Retina (tissue), 1 donor: ENCODE measurements around the gene CSK.

Experiments used
- DNase-seq: peaks from one replicate; pipeline ENCODE4 v3.0.0-alpha.2; 2016

Gene CSK

DNA sequence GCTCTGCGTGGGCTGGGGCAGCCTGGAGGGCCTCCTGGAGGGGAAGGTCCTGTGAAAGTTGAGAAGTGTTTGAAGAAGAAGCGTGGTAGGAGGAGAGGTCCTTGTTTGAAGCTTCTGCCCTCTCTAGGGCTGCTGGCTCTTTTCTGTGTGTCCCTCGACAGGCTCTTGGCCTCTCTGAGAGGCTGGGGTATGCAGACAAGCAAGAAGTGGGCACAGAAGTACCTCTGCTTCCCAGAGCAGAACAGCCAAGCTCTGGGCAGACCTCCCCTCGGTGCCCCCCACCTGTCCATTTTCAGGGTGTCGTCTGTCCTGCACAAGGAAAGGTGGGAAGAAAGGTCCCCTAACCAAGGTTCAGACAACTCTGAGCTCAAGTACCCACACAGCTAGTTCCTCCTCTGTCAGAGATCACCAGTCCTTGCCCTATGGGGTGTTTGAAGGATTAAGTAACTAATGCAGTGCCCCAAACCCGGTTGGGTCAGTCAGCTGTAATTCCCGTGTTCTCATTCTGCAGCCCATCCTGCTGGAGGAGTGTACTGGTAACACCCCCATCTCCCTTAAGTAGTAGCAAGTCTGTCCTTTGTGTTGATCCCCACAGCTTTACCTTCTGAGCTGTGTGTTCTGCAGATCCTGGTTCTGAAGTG lies 6.3 kb downstream of the CSK start:
- DNase-seq: no peak

DNA sequence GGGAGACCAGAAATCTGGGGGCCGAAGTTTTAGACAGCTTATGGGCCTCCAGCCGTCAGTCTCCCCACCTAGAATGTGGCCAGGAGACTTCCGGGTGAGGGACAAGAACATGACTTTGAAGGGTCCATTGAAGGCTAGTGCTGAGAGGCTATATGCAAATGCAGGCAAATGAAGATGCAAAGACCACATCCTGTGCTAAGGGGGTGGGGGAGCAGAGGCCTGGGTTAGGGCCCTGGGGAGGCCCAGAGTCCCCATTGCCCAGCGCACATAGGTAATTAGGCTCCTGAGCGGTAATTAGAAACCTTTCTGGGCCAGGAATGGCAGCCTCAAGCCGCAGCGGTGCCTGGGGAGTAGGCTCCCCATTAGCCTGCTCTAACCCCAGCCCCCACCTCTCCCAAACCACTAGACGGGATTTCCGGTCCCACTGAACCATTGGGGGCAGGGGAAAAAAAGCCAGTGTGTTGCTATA lies 6.8 kb downstream of the CSK start:
- no peak for DNase-seq

DNA sequence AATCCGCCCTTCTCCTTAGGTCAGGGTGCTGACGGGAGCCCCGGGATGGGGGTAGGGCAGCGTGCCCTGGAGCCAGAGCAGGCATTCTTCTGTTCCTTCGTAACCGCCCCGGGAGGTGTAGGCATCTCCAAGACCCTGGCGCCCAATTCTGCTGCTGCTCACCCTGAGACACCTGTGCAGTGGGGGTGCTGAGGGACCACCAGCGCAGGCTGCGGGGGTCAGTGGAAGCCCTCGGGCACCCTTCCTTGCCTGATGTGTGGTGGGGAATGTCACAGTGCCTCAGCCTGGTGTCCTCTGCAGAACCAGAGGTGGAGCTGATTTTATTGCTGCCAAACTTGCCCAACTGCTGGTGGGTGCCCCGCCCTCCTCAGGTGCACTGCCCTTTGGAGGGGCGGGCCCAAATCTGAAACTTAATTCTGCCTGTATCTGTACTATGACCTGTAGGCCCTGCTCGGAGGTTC lies 7.3 kb downstream of the CSK start:
- no peak for DNase-seq

DNA sequence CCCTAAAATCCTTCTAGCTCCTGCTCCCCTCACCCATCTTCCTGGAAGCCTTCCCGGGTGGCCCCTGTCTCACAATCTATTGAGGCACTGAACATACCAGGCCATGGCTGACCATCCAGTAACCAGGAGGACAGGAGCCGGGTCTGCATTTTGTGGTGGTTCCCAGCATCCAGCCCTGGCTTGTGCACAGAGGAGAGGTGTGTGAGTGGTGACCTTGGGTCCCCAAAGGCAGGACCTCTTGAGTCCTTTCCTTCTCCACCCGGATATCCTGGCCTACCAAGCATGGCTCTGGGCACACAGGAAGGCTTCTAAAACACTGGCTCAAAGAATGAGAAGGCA lies 7.8 kb downstream of the CSK start:
- DNase-seq: no peak

DNA sequence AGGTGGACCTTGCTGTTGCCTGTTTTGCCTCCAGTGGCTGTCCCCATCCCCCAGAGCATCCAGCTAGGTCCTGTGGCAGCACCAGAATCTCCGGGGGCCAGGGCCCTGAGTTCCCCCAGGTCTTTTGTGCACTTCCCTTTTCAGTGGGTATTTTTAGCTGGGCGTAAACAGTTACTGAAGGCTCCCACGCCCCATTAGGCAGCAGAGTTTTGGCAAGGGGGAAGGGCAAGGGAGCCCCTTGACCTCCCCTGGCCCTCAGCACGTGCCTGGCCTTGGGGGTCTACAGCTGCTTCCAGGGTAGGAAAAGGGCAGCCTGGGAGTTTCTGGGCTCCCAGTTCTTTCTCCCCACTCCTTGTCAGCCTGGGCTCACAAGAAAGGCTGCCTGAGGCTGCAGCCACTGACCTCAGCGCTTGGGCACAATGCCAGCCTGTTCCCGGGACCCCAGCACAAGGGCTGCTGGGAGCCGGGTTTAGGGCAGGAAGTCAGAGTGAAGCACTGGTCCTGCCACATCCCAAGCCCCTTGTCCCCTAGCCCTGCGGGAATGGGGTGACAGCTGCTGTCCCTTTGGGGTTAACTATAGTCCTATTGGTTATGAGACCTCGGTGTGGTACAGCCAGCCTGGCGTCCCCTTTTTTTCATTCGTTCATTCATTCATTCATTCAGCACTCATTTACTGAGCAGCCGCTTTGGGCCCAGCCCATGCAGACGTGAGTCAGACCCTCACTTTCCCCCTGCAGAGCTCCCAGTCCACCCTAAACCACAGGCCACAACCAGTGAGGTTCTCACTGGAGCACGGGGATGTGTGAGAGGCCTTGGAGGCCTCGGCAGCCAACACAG lies 8.4 kb downstream of the CSK start:
- no peak for DNase-seq

DNA sequence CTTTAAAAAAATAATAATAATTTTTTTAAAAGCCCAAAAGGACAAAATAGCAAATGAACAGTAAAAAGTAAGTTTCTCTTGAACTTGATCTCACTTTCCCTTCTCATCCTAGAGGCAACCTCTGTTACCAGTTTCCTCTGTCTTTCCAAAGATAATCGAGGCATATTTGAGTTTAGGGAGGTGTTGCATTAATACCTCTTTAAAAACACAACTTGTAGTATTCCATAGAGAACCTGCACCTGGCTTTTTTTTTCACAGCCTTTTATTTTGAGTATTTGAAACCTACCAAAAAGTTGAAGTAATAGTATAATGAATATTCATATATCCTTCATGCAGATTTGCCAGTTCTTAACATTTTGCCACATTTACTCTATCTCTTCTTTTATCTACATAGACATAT lies 9.1 kb downstream of the CSK start:
- no peak for DNase-seq

DNA sequence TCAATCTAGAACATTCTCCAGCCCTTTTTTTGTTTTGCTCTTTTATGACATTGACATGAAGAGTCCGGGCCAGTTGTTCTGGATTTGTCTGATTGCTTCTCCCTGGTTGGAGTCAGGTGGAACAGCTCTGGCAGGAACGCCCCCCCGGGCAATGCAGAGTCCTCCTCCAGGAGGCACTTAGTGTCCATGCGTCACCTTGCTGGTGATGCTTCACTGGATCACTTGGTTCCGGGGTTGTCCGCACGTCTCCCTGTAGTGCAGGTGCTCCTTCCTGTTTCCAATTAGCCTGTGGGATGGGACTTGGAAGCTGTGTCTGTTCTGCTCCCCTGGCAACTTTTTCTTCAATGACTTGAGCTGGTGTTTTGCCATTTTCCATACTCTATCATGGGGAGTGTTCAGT lies 9.8 kb downstream of the CSK start:
- no peak for DNase-seq

DNA sequence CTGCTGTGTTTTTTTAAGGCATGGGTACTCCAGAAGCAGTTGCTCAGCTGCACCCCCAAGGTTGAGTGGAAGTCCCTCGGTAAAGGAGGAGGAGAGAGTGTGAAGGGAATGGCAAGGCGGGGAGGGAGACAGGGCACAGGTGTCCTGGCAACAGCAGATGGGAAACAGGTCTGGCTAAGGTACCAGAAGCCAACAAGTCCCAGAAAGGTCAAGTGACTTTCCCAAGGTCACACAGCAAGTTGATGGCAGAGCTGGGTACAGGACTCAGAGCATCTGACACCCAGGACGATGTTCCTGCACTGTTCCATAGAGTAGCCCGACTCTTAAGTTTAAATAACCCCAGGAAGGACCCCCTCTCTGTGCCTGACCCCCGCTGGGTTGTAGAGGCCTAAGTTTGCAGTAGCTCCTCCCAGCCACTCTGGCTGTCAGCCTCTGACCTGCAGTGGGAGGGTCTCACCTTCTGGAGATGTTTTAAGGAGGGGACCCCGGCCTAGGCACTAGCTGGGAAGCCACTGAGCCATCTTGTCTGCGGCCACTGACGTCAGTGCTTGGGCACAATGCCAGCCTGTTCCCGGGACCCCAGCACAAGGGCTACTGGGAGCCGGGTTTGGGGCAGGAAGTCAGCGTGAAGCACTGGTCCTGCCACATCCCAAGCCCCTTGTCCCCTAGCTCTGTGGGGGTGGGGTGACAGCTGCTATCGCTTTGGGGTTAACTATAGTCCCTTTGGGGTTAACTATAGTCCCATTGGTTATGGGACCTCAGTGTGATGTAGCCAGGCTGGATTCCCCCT lies 10.5 kb downstream of the CSK start:
- no peak for DNase-seq

DNA sequence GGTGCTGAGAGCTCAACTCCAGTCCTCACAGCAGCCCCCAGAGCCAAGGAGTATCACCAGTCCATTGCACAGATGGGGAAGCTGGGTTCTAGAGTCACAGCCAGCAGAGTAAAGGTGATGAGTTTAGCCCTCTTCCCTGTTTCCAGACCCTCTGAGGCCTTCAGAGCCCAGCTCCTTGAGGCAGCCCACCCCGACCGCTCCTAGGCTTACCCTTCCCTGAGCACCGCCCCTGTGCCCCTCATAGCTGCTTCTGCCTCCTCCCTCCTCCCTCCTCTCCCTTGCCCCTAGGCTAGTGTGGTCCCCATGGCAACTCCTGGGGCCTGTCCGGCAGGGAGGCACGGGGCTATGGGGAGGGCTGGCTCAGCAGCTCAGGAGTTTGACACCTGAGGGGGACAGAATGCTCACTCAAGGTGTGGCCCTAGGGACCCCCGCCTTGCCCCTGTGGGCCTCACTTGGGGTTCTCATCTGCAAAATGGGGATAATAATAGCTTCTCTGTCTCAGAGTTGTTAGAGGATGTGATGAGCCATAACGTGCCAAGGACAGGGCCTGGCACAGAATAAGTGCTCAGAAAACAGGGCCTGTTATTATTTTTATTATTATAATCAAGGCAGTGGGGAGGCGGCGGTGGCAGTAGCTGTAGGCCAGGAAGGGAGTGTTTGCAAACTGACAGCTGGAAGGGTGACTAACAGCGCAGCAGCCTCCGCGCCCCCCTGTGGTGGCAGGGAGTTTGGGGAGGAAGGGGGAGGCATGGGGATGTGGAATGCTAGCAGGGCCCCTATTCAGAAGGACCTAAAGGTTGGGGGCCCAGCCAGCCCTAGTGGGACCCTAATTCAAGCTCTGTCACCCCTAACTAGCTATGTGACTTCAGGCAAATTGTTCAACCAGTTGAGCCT lies 11.5 kb downstream of the CSK start:
- no peak for DNase-seq

DNA sequence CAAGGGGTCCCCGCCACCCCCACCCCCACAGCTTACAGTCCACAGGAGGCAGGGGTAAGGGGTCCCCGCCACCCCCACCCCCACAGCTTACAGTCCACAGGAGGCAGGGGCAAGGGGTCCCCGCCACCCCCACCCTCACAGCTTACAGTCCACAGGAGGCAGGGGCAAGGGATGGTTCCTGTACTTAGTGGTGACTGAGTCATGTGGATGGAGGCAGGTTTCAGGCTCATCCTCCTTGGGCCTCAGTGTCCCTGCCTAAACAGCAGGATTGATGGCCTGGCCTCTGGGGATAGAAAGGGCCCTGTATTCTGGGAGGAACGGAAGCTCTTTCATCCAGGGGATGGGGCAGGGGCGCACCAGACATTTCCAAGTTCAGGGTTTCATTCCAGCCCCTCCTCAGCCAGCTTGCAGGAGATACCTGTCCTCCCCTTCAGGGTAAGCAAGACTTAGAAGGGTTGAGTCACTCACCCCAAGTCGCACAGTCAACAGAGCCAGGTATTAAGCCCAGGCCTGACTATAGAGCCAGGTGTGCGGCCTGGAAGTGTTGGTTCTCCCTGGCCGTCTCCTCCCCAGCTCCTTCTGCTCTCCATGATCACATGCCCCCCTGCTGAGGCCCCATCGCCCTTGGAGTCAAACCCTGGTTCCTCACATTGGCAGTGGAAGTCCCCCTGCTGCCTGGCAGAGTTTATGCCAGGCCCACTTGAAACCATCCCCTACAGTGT lies 12.5 kb downstream of the CSK start:
- no peak for DNase-seq

DNA sequence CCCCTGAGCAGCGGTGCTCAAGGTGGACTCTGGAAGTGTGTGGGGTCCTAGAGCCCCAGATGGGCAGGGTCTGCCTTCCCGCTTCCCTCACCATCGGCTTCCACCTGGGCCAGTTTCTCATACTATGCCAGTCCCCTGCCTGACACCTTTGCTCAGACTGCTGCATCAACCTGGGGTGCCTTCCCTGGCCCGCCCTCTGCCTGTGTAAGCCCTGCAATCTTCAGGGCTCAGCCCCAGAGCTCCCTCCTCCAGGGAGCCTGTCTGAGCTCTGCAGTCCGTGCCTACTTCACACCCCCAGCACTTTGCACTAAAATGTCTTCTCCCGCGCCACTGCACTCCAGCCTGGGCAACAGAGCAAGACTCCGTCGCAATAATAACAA lies 13.1 kb downstream of the CSK start:
- no peak for DNase-seq

DNA sequence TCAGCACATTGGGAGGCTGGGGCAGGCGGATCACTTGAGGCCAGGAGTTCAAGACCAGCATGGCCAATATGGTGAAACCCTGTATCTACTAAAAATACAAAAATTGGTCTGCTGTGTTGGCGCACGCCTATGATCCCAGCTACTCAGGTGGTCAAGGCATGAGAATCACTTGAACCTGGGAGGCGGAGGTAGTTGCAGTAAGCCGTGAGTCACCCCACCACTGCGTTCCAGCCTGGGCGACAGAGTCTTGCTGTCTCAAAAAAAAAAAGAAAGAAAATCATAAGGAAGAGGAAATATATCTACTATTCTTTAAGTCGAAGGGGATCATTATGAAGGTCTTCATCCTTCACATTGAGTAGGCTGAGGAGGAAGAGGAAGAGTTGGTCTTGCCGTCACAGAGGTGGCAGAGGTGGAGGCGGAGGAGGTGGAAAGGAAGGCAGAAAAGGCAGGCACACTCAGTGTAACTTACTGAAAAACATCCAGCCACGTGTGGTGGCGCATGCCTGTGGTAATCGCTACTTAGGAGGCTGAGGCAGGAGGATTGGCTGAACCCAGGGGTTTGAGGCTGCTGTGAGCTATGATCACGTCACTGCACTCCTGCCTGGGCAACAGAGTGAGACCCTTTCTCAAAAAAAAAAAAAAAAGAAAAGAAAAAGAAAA lies 14.2 kb downstream of the CSK start:
- DNase-seq: no peak

DNA sequence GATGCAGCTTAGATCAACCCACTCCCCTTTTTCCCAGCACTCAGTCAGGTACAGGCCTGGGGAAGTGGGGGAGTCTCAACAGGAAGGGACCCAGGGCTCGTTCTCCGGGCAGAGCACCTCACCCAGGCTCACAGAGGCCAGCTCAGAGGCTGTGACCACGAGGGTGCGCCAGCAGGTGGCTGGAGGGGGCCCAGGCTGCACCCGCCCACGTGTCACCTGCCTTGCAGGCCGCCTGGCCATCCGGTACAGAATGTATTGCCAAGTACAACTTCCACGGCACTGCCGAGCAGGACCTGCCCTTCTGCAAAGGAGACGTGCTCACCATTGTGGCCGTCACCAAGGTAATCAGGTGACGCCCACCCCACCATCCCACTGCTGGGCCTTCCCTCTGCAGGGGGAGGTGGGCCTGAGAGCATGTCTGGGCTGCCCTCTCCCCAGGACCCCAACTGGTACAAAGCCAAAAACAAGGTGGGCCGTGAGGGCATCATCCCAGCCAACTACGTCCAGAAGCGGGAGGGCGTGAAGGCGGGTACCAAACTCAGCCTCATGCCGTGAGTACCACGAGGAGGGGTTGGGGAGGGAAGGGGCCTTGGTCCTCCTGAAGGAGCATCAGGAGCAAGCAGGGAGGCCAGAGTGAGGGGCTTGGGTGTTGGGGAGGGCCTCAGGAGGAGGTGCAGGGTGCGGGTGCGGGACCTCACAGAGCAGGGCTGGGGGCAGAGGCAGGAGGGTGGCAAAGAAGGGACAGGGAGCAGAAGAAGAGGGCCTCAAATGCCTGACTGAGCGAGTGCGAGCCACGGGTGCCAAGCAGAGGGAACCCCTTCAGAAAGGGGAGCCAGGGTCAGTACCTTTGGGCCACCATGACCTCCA lies 16.7 kb downstream of the CSK start:
- DNase-seq: no peak

DNA sequence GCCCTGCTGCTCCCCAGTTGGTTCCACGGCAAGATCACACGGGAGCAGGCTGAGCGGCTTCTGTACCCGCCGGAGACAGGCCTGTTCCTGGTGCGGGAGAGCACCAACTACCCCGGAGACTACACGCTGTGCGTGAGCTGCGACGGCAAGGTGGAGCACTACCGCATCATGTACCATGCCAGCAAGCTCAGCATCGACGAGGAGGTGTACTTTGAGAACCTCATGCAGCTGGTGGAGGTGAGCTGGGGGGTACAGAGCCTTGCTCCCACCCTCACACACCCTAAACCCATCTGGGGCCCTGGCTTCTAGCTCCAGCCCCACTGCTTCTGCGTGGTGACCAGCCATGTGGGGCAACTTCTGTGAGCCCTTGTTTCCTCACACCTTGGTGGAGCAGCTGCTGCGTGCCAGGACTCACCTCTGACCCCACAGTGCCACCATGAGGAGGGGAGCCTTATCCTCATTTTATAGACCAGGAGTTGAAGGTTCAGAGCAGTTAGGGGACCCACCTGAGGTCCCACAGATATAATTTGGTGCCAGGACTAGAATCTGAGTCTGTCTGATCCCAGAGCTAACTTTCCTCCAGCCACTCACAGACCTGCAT lies 17.5 kb downstream of the CSK start:
- DNase-seq: no peak

DNA sequence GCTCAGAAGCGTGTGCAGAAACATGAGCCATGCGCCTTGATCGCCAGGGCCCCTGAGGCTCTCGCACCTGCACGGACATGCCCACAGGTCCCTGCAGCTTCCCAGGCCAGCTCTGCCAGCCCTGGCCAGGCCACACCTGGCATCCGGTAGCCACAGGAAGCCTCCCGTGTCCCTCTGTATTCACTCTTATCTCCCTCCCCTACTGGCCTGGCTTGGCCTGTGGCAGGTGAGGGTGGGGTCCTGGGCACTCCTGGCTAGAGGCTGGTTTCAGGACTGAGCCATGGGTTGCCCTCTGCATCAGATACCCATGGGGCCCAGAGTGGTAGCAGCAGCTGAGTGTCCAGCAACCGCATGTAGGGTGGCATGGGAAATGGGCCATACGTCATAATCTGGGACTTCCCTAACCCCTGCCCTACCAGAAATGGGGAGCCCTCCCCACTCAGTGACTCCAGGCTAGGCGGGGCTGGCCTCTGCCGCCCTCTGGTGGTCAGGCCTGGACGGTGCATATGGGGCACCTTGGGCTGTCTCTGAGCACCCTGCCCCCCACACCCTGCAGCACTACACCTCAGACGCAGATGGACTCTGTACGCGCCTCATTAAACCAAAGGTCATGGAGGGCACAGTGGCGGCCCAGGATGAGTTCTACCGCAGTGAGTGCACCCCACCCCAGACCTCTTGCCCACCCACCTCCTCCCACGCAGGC lies 18.1 kb downstream of the CSK start:
- DNase-seq: peak; percentile 61

DNA sequence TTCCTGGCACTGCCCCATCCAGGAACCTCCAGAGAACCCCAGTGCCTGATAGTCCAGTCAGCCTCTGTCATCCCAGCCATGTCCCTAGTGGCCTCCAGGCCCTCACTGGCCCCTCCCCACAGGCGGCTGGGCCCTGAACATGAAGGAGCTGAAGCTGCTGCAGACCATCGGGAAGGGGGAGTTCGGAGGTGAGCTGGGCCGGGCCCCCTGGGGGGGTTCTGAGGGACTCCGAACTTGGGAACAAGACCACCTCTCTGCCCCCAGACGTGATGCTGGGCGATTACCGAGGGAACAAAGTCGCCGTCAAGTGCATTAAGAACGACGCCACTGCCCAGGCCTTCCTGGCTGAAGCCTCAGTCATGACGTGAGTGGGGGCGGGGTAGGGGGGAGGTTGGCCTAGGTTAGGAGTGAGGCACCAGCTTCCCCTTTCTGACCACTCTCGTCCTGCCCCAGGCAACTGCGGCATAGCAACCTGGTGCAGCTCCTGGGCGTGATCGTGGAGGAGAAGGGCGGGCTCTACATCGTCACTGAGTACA lies 18.7 kb downstream of the CSK start:
- DNase-seq: no peak

DNA sequence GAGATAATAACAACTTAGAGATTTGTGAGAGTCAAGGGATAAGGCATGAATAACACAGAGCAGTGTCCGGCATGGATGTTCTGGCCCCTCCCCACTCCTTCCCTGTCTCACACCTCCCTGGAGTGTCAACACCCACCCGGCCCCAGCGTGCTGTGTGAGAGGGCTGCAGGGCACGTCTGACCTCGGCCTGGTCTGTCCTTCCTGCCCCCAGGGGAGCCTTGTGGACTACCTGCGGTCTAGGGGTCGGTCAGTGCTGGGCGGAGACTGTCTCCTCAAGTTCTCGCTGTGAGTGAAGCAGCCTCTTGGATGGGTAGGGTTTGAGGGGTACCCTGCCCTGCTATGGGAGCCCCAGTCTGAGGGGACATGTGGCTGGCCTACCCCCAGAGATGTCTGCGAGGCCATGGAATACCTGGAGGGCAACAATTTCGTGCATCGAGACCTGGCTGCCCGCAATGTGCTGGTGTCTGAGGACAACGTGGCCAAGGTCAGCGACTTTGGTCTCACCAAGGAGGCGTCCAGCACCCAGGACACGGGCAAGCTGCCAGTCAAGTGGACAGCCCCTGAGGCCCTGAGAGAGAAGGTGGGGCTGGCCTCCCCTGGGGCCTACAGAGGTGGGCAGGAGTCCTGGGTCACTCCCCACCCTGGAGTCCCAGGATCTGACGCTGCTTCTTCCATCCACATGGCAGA lies 19.6 kb downstream of the CSK start:
- DNase-seq: no peak

DNA sequence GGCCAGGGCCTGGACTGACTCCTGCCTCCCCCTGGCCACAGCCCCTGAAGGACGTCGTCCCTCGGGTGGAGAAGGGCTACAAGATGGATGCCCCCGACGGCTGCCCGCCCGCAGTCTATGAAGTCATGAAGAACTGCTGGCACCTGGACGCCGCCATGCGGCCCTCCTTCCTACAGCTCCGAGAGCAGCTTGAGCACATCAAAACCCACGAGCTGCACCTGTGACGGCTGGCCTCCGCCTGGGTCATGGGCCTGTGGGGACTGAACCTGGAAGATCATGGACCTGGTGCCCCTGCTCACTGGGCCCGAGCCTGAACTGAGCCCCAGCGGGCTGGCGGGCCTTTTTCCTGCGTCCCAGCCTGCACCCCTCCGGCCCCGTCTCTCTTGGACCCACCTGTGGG lies 20.4 kb downstream of the CSK start:
- DNase-seq: no peak
